ENCODE measurements around the gene TMED5. TPM values are rescaled to one million over a fixed set of nuclear protein-coding genes. Genes with fewer than 3 reads are reported as not detected.

Gene TMED5
- total RNA-seq, 4 donors from 2014 or later = 23.9 to 34.4 (median 26.9) TPM

DNA sequence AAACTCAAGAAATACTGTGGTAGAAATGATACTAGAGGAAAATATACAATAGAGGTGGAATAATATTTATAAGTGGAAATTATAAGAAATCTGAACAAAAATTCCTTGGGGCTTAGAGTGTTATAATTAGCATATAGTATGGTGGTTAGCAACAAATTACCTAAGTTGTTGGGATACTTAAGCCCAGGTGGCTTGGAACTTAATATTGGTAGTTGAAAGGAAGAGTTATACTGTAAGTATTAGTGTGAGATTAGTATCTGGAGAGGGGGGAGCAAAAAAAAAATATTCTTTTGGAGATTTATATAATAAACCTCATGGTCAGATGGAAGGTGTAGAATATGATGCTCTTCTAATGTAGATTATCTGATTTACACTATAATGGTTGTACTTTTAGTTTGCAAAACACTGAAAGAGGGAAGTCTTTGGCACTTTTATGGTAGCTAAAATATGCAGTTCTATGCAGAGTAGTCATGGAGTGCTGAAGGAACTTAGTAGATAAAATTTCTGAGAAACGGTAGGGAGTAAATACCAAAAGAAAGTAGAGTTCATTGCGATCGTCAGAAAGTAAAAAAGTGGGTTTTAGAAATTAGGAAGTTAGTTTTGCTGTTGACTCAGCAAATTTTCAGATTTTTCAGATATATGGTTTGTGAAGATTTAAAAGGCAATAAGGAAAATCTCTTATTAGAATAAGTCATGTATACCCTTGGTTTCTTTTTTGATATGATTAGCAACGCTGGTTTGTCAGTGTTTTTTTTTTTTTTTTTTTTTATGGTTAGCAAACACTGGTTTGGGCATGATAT, 55.5 kb downstream of the TMED5 start:
- DNase-seq (ENCODE audit: low spot score in 2 of 2) = no peak
- 68 to 78% methylated on average over 4 of the region's 4 CpGs for WGBS, 2 donors
- TF ChIP-seq CTCF (IDR thresholded peaks at IDR 0.05) (no peak), POLR2A (IDR thresholded peaks at IDR 0.05) (no peak)
- H3K4me3 ChIP-seq (ENCODE audit: low read depth, poor library complexity, severe bottlenecking) = no peak overlapping the region
- intact Hi-C loops (cut with DNase I; ENCODE audit: low total_unique reads) = no loop called here

DNA sequence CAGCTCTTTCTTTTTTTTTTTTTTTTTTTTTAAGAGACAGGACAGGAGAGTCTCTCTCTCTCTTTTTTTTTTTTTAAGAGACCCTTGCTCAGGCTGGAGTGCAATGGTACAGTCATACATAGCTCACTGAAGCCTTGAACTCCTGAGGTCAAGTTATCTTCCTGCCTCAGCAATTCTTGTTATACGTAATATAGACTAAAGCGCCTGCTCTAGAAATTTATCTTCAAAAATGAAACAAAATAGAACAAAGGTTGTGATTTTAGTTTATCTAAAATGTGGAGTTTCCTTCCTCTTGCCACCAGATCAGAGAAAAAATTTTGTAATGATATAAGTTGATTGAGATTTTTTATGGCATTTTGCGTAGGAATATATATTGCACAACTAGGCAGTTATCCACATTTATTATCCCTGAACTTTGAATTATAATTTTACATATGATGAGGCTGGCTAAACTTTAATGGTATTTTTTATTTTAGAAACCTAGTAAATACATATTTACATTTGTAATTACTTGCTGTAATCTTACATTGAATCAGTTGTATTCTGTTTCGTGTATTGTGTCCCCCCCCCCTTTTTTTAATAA, 56.9 kb downstream of the TMED5 start:
- no peak for DNase-seq (ENCODE audit: low spot score in 2 of 2)
- H3K4me3 ChIP-seq (ENCODE audit: low read depth, poor library complexity, severe bottlenecking) = no peak overlapping the region
- WGBS, 2 donors = 95 to 97% methylated on average over 4 of the region's 4 CpGs
- TF ChIP-seq CTCF (IDR thresholded peaks at IDR 0.05) (no peak), POLR2A (IDR thresholded peaks at IDR 0.05) (no peak)
- intact Hi-C loops (cut with DNase I; ENCODE audit: low total_unique reads) = no loop called here

DNA sequence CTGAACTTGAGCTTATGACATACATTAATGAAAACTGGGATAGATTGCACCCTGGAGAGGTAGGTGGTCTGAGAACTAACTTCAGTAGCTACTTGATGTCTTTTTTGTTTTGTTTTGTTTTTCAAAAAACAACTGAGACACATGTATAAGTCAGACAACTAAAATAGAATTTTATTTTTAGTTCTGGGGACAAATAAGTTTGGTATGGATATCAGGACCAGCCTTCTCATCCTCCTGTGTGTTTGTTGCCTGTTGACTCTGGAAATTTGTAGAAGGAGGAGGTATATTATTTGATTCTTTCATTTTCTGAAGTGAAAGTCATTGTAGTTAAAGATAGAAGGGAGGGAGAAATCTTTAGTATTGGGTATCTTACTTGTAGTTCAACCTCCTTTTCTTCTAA, 59.6 kb downstream of the TMED5 start:
- TF ChIP-seq POLR2A (IDR thresholded peaks at IDR 0.05) = no peak
- TF ChIP-seq CTCF (IDR thresholded peaks at IDR 0.05) = no peak
- no peak for DNase-seq (ENCODE audit: low spot score in 2 of 2)
- no peak overlapping the region for H3K4me3 ChIP-seq (ENCODE audit: low read depth, poor library complexity, severe bottlenecking)
- intact Hi-C loops (cut with DNase I; ENCODE audit: low total_unique reads) = no loop called here

DNA sequence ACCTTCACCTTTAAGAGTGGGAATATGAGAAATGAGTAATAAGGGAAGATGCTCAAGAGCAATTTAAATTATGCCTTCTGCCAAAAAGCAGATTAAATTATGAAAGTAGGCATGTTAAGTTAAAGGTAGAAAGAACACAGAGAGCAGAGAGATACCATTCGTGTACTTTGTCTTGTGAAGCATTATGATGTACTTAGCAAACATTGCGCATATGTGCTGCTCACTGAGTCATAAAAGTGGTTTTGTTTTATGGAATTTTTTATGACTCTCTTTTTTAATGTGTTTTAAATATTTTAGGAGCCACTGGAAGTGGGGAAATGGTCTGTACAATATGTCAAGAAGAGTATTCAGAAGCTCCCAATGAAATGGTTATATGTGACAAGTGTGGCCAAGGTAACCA, 65.8 kb downstream of the TMED5 start:
- intact Hi-C loops (cut with DNase I; ENCODE audit: low total_unique reads) = no loop called here
- DNase-seq (ENCODE audit: low spot score in 2 of 2) = no peak
- WGBS, 2 donors = 97 to 98% methylated on average over 2 of the region's 2 CpGs
- no peak overlapping the region for H3K4me3 ChIP-seq (ENCODE audit: low read depth, poor library complexity, severe bottlenecking)
- TF ChIP-seq POLR2A (IDR thresholded peaks at IDR 0.05) (no peak), CTCF (IDR thresholded peaks at IDR 0.05) (no peak)

- no peak overlapping the region for H3K4me3 ChIP-seq (ENCODE audit: low read depth, poor library complexity, severe bottlenecking)
- 91 to 97% methylated on average over 3 of the region's 3 CpGs for WGBS, 2 donors
- no peak for TF ChIP-seq POLR2A (IDR thresholded peaks at IDR 0.05)
- no peak for TF ChIP-seq CTCF (IDR thresholded peaks at IDR 0.05)
- intact Hi-C loops (cut with DNase I; ENCODE audit: low total_unique reads) = no loop called here
- no peak for DNase-seq (ENCODE audit: low spot score in 2 of 2)
Measured at GRCh38 chr1:93113127-93113526, 67.1 kb downstream of the TMED5 start.
